Stimulated activated CD4-positive, alpha-beta T cell treated with anti-CD3 and anti-CD28 coated beads, Interleukin-4, amount 100 ng/mL, for 4 hours (primary cell): Measurements from ENCODE around the gene REPS1.
"Not testable (repeated sequence)": the region's sequence is repeated elsewhere in the genome, so short reads cannot be mapped to it uniquely, and the experiment has no call there.

Source experiments
- DNase-seq, 2 experiments: peaks; one replicate each; pipeline ENCODE4 v3.0.0-alpha.2; 2020

REPS1 gene

DNA sequence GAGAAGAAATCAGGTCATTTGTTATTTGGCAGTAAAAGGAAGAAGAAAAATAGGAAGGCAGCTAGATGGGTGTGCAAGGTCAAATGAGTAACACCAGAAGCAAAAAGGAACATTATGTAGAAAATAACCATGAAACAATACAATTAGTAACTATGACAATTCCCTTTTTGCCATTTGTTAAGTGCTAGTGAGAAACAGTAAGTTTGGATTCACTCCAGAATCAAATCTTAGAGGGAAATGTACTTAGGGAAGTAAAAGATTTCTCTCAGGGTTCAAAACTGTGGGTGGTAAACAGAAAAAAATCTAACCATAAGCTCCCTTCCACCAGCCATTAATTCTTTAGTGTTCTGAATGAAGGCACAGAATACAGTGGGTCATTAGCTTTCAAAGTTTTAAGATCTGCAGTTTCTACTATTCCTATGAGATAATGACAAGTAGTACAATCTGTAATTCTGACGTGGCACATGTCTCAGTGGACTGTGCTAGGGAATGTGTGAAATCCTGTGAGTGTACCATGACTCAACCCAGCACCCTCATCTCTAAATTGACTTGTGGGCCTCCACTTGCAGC, 17.1 kb downstream of the REPS1 start:
- DNase-seq = no peak

DNA sequence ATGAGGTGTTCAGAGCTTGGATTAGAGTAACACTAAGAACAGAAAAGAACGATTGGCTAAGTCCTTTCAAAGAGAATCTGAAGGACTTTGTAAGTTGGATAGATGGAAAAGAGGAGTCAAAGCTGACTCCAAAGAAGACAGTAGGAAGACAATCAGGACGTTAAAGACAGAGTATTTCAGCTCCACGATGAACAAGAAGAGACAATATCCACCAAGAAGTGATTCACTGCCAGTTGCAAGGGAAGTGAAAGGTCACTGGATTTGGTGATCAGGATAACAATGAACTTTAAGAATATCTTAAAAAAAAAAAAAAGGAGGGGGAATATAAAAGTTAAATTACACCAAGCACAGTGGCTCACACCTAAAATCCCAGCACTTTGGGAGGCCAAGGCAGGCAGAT, 17.9 kb downstream of the REPS1 start:
- no peak for DNase-seq

DNA sequence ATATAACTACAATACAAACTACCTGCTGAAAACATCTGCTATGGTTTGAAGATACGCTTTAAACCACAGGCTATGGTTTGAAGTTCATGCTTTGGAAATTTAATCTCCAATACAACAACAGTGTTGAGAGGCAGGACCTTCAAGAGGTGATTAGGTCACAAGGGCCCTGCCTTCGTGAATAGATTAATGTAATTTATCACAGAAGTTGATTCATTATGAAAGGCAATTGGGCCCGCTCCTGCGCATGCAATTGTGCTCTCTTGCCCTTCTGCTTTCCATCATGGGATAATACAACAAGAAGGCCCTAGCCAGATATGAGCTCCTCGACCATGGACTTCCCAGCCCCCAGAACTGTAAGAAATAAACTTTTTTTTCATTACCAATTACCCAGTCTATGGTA, 21.2 kb downstream of the REPS1 start:
- DNase-seq = no peak

- no peak for DNase-seq
These were observed 22.1 kb downstream of the REPS1 start for GRCh38 chr6:138965971-138966370.

DNA sequence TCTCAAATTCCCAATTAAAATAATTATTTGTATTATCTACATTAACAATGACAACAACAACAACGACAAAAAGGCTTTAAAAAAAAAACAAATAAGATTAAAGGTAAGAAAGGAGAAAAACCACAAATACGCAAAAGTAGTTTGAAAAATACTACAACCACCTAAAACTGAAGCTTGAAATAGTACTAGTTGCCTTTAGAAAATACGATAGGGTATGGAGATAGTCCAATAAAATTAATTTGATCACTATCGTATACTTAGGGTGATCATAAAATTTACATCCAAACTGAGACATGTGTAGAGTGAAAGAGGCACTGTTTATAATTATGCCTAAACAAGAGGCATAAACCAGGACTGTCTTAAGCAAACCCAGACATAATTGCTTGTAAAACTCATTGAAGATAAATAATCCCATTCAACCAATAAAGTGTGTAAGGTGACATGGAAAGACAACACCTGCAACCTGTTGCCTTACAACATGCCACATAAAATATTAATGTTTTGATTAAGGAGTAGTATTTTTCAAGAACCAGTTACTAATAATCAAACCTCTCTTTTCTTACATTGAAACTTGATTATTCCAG, 22.7 kb downstream of the REPS1 start:
- DNase-seq = no peak

DNA sequence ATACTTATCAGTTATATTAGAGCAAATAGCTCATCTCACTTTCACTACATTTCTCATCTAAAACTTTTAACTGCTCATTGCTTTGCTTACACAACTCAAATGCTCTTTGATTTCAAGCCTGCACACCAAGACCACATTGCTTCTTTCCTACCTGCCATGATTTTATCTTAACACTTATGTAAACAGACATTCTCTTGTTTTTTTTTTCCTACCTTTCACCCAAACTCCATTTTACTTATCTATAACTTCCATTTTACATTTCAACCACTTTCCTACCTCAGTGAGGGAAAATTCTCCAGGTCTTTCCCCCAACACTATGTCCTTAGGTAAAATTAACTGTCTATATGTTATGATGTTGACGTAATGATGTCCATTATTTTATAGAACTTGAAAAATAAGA, 24.0 kb downstream of the REPS1 start:
- DNase-seq = no peak

DNA sequence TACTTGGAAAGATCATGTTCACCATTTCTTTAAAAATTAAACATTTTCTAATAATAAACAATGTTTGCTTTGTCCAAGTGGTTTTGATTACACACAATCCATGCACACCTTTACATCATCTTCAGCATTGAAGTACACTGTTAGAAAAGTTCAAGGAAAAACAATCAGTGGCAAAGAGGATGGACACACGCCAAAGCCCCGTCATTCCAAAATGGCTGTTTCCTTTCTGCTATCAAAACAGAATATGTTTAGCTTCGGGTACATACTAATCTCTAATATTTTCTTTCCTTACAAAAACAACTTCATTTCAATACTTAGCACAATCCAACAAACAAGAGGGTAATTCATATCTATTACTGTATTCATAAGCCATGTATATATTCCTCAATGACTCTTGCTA, 24.5 kb downstream of the REPS1 start:
- DNase-seq = no peak

- DNase-seq = no peak
These were observed 24.9 kb downstream of the REPS1 start for GRCh38 chr6:138963119-138963518.

GRCh38 chr6:138959521-138959920, 28.5 kb downstream of the REPS1 start:
- no peak for DNase-seq

GRCh38 chr6:138958595-138958994, 29.5 kb downstream of the REPS1 start:
- no peak for DNase-seq

- no peak for DNase-seq
These were observed 30.1 kb downstream of the REPS1 start for GRCh38 chr6:138957903-138958302.

DNA sequence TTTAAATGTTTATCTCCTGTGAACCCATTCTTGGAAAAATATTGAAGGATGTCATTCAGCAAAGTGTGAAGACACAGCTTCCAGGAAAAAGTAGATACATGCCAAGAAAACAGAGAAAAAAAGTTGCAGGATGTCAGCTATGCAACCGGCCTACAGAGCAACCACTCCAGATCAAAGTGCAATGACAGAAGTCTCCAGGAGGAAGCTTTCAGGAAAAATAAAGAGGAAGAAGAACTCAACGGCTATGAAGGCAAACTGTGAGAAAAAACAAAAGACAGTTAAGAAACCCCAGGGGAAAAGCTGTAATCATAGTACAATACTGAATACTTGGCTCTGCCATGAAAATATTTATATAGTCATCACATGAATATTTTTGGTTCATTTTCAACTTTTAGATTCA, 30.6 kb downstream of the REPS1 start:
- DNase-seq = no peak

DNA sequence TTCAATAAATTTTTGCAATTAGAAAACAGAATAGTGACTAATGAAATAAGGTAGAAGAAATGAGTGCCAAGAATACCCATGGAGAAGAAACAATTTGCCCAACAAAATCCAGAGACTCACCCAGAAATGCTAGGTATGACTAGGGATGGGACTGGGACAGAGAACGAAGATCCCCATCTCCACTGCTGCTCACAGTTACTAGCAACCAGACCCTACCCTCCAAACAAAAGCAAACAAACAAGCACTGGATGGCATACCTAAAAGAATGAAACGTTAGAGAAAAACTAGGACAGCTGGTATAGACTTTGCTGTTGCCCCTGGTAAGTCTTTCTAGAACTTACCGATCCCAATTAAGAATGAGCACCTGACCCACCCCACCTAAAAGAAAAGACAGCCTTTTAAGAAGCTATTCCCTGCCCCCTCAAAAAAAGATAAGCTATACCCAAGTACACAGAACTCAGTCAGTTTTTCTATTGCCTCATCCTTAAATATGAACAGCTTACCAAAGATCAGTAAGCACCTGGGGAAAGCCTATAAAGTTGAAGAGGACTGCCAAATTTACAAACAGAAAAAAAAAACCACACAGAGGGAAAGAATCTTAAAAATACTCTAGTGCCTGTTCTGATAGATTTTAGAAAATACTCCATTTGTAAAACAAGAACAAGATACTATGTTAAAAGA, 31.7 kb downstream of the REPS1 start:
- no peak for DNase-seq

- no peak for DNase-seq
These were observed 32.8 kb downstream of the REPS1 start for GRCh38 chr6:138955262-138955661.

- DNase-seq = no peak
These were observed 34.6 kb downstream of the REPS1 start for GRCh38 chr6:138953451-138953850.

DNA sequence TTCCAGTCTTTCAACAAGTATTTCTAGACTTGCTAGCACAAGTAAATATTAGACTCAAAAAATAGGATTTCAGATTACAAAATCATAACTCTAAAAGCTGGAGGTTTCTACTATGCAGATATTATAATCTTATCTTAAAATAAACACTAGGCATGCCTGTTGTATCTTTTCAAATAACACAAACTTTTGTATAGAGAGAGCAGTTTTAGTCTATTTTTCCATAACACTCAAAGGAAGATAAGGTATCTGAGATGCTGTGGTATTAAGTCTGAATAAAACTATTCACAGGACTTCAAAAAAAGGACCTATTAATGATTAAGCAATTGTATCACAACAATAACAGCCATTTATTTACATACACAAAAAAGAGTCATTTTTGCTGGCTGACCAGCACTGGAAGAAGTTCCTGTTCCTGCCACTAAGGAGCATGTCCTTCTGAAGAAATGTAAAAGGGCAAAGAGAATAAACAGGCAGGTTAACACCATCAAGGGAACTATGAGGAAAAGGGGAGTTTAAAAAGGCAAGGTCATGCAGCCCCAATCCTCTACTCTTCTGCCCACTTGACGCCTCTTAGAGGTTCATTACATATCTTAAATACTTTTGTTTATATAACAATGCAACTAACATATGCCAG, 39.4 kb downstream of the REPS1 start:
- no peak for DNase-seq

GRCh38 chr6:138948004-138948403, 40.0 kb downstream of the REPS1 start:
- no peak for DNase-seq

DNA sequence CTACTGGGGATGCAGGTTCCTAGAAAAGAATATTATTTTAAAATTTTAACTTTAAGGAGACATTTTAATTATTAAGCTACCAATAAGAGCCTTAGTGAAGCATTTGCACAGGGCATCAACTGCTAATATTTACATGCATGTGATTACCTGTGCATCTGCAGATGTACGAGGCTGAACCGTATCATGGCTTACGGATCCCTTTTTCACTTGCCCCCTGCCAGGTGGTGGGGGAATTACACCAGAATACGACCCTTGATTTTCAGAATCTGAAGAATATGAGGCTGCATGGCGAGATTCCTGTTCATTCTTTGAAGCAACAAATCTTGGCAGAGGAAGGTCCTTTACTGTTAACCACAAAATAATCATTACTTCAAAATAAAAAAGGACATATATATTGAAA, 42.7 kb downstream of the REPS1 start:
- DNase-seq = no peak

DNA sequence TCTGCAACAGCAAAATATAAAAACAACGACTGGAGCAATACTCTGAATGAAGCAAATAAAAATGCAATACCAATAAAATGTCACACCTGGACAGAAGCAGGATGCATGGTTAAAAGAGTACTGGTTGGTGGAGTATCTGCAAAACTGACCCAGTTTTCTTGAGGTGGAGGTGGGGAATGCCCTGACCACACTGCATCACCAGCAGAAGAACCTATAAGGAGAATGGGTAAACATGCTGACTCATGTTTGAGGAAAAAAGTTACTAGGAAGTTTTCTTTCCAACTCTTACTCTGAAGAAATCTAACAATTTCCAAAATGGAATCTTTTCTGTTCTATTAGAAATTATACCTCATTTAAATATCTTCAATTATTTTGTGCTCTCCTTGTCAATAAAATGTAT, 43.6 kb downstream of the REPS1 start:
- peak in 1 of 2 experiments; percentile 13 for DNase-seq

DNA sequence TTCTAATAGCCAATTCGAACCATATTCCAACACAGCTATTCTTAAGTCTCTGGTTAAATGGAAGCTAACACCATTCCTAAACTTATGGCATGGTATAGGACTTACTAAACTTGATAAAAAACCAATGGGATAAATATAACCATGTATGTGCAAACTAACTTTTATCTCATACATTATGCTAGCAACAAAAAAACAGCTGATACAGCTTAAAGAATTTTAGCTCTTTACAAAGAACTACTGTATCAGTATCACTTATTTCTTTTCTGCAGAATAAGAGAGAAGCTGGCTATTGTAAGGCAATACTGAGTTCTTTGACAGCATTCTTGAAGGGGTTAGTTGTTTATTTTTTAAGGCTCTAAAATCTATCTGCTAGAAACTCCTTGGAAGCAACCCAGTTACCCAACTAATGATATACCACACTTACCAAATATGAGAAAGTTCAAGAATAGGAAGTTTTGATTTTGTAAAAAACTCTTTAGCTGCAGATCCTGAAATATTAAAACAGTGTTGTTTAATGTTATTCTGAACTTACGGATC, 44.9 kb downstream of the REPS1 start:
- DNase-seq = no peak

- not testable (repeated sequence) for DNase-seq
These were observed 51.2 kb downstream of the REPS1 start for GRCh38 chr6:138936873-138937272.

DNA sequence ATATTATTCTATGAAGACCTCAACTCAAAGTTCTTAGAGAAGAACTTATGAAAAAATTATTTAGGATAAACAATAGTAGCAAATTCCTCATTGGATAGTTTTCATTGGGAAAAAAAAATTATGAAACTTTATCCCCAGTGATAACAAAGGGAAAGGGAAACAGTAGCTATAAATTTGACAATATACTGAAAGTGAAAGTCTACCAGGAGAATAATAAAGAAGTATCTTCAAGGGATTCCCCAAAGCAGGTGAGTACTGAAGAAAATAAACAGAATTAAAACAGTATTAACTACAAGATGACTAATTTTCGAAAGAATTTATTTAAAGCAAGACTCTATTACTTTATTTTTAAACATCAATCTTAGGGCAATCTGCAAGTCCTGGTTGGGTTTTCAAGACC, 56.4 kb downstream of the REPS1 start:
- no peak for DNase-seq

DNA sequence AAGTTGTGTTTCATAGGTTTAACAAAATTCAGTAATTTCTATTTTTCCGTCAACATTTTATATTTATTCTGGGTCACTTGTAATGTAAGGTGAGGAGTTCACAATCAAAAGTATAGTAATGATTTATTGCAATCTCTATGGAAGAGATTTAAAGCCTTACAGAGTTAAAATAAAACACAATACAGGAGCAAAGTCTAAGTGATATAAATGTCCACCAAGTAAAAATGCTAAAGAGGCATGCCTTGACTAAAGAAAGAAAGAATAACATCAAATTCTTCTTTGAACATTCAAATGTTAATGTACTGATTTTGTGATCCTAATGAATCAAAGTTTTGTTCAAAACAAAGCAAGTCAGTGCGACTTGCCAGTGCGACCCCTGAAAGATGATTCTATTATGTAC, 61.5 kb downstream of the REPS1 start:
- no peak for DNase-seq

- DNase-seq = no peak
These were observed 62.2 kb downstream of the REPS1 start for GRCh38 chr6:138925806-138926205.
